Nephron (organoid): ENCODE results near the gene DIPK1A.

ENCODE experiments used
- H3K27ac Mint-ChIP-seq, 3 experiments: 2 replicates each; pipeline ENCODE4 v1.8.0; 2020; ENCODE audit warnings: mixed read lengths in 3 of 3, mild to moderate bottlenecking in 2 of 3, moderate library complexity in 1 of 3
- H3K27me3 Mint-ChIP-seq: 2 replicates; pipeline ENCODE4 v1.8.0; 2021; ENCODE audit warnings: low read depth, mild to moderate bottlenecking, moderate library complexity, mixed read lengths
- H3K36me3 Mint-ChIP-seq: 2 replicates; pipeline ENCODE4 v1.8.0; 2020; ENCODE audit warnings: low read depth, mixed read lengths
- H3K4me1 Mint-ChIP-seq: 2 replicates; pipeline ENCODE4 v1.8.0; 2020; ENCODE audit warnings: mixed read lengths
- H3K4me3 Mint-ChIP-seq, 3 experiments: 2 replicates each; pipeline ENCODE4 v1.8.0; 2020; ENCODE audit warnings: mild to moderate bottlenecking in 3 of 3, mixed read lengths in 3 of 3, moderate library complexity in 2 of 3
- H3K9me3 Mint-ChIP-seq: 2 replicates; pipeline ENCODE4 v1.8.0; 2020; ENCODE audit warnings: mixed read lengths
- CTCF ChIP-seq, 3 experiments: fragments of 200-600 bp; sonication (generic); IDR thresholded peaks; one replicate each; pipeline ENCODE4 v1.5.0; 2021; ENCODE audit warnings: antibody characterized with exemption in 3 of 3; ENCODE audit not compliant: unreplicated experiment in 3 of 3

Gene DIPK1A

GRCh38 chr1:92990828-92991227 lies 29.6 kb upstream of the DIPK1A start:
- Mint-ChIP-seq H3K27ac (no peak overlapping the region), H3K4me1 (peaks cover 10% of the 10 kb centered on the region), H3K36me3 (no peaks in the 10 kb centered on the region), H3K9me3 (no peaks in the 10 kb centered on the region), H3K4me3 (no peak overlapping the region), H3K27me3 (peaks cover 3% of the 10 kb centered on the region)
- TF ChIP-seq CTCF (IDR thresholded peaks at IDR 0.05; ENCODE audit: unreplicated experiment in 3 of 3) = no peak

- Mint-ChIP-seq H3K9me3 (no peaks in the 10 kb centered on the region), H3K27me3 (peaks cover 3% of the 10 kb centered on the region), H3K4me1 (peaks cover 10% of the 10 kb centered on the region), H3K36me3 (no peaks in the 10 kb centered on the region), H3K4me3 (no peak overlapping the region), H3K27ac (no peak overlapping the region)
- TF ChIP-seq CTCF (IDR thresholded peaks at IDR 0.05; ENCODE audit: unreplicated experiment in 3 of 3) = no peak
Measured at GRCh38 chr1:92989936-92990583, 28.8 kb upstream of the DIPK1A start.

DNA sequence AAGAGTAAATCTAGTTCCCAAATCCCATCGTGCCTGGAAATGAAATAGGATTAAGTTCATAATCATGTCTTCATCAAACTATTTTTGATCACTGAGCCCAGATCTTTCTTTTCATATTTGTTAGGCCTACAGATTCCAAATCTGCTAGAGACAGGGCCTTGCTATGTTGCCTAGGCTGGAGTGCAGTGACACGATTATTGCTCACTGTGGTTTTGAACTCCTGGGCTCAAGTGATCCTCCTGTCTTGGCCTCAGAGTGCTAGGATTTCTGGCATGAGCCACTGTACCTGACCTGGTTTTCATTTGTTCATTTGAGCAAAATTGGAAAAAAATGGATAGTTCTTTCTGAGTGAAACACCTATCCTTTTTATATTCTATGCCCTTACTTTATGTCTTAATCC lies 28.0 kb upstream of the DIPK1A start:
- no peak overlapping the region for H3K27ac Mint-ChIP-seq
- no peak overlapping the region for H3K4me3 Mint-ChIP-seq
- peaks cover 9% of the 10 kb centered on the region for H3K4me1 Mint-ChIP-seq
- H3K36me3 Mint-ChIP-seq = no peaks in the 10 kb centered on the region
- H3K27me3 Mint-ChIP-seq = peaks cover 3% of the 10 kb centered on the region
- H3K9me3 Mint-ChIP-seq = no peaks in the 10 kb centered on the region
- TF ChIP-seq CTCF (IDR thresholded peaks at IDR 0.05; ENCODE audit: unreplicated experiment in 3 of 3) = no peak

GRCh38 chr1:92987462-92987861 lies 26.2 kb upstream of the DIPK1A start:
- Mint-ChIP-seq H3K36me3 (no peaks in the 10 kb centered on the region), H3K27me3 (peaks cover 3% of the 10 kb centered on the region), H3K4me3 (no peak overlapping the region), H3K9me3 (peaks cover 4% of the 10 kb centered on the region), H3K27ac (no peak overlapping the region), H3K4me1 (no peaks in the 10 kb centered on the region)
- TF ChIP-seq CTCF (IDR thresholded peaks at IDR 0.05; ENCODE audit: unreplicated experiment in 3 of 3) = no peak

DNA sequence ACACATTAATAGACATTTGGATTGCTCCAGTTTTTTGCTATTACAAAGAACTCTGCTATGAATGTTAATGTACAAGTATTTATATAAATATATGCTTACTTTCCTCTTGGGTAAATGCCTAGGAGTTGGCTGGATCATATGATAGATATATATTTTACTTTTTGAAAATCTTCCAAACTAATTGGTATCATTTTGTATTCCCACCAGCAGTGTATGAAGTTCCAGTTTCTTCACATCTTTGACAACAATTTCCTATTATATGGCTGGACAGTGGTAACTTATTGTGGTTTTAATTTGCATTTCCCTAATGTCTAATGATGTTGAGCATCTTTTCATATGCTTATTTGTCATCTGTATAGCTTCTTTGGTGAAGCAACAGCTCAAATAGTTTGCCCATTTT lies 23.8 kb upstream of the DIPK1A start:
- Mint-ChIP-seq H3K27me3 (peaks cover 3% of the 10 kb centered on the region), H3K4me3 (no peak overlapping the region), H3K9me3 (peaks cover 10% of the 10 kb centered on the region), H3K36me3 (peaks cover 6% of the 10 kb centered on the region), H3K27ac (no peak overlapping the region), H3K4me1 (no peaks in the 10 kb centered on the region)
- TF ChIP-seq CTCF (IDR thresholded peaks at IDR 0.05; ENCODE audit: unreplicated experiment in 3 of 3) = no peak
